ENCODE data around the gene CDSN. TPM values are rescaled to one million over a fixed set of nuclear protein-coding genes. Genes with fewer than 3 reads are reported as not detected.

Gene CDSN
- total RNA-seq, 1 donor from 2014 or later: not detected

- intact Hi-C loops (cut with micrococcal nuclease): no loop called here
Measured at GRCh38 chr6:31065556-31065955, 54.7 kb downstream of the CDSN start.

More at GRCh38 chr6:31065556-31065955, 54.7 kb downstream of the CDSN start:
- H3K4me1 ChIP-seq: no peaks in the 10 kb centered on the region
- no peaks in the 10 kb centered on the region for H3K27me3 ChIP-seq (ENCODE audit: low read depth)
- no peak for DNase-seq
- H3K27ac ChIP-seq (replicated peaks): no peak overlapping the region
- no peak overlapping the region for H3K4me3 ChIP-seq
- TF ChIP-seq, protein P1, sequence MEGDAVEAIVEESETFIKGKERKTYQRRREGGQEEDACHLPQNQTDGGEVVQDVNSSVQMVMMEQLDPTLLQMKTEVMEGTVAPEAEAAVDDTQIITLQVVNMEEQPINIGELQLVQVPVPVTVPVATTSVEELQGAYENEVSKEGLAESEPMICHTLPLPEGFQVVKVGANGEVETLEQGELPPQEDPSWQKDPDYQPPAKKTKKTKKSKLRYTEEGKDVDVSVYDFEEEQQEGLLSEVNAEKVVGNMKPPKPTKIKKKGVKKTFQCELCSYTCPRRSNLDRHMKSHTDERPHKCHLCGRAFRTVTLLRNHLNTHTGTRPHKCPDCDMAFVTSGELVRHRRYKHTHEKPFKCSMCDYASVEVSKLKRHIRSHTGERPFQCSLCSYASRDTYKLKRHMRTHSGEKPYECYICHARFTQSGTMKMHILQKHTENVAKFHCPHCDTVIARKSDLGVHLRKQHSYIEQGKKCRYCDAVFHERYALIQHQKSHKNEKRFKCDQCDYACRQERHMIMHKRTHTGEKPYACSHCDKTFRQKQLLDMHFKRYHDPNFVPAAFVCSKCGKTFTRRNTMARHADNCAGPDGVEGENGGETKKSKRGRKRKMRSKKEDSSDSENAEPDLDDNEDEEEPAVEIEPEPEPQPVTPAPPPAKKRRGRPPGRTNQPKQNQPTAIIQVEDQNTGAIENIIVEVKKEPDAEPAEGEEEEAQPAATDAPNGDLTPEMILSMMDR (IDR thresholded peaks at IDR 0.05; ENCODE audit: borderline replicate concordance): no peak
- no peaks in the 10 kb centered on the region for H3K36me3 ChIP-seq
- no peaks in the 10 kb centered on the region for H3K9me3 ChIP-seq (replicated peaks)

Other genes with a start within 250 kb of the CDSN start
- 28.2 TPM for gene DDR1, start 235.9 kb downstream of the CDSN start, total RNA-seq
- 23.0 TPM for gene GTF2H4, start 212.2 kb downstream of the CDSN start, total RNA-seq
- 21.0 TPM for gene VARS2, start 206.2 kb downstream of the CDSN start, total RNA-seq
- gene SFTA2, start 188.3 kb downstream of the CDSN start, total RNA-seq: not detected
- not detected for gene MUCL3, start 179.5 kb downstream of the CDSN start, total RNA-seq
- not detected for gene MUC21, start 136.7 kb downstream of the CDSN start, total RNA-seq
- gene MUC22, start 110.0 kb downstream of the CDSN start, total RNA-seq: 0.08 TPM
- not detected for gene C6orf15, start 7.9 kb downstream of the CDSN start, total RNA-seq
- gene PSORS1C1, start 5.6 kb downstream of the CDSN start, total RNA-seq: 4.7 TPM
- gene PSORS1C2, start 18.6 kb upstream of the CDSN start, total RNA-seq: not detected
- 13.3 TPM for gene CCHCR1, start 37.4 kb upstream of the CDSN start, total RNA-seq
- gene TCF19, start 38.1 kb upstream of the CDSN start, total RNA-seq: 2.8 TPM
- 0.69 TPM for gene POU5F1, start 50.2 kb upstream of the CDSN start, total RNA-seq
- 170 TPM for gene HLA-C, start 151.6 kb upstream of the CDSN start, total RNA-seq
- 400 TPM for gene HLA-B, start 236.7 kb upstream of the CDSN start, total RNA-seq

All from left ventricle myocardium inferior (tissue), 1 donor.